ENCODE results near the gene ATG13. TPM values are rescaled to one million over a fixed set of nuclear protein-coding genes. Genes with fewer than 3 reads are reported as not detected.

Gene ATG13
- total RNA-seq, 2 donors from 2014 or later, result 96.4 to 130 TPM

DNA sequence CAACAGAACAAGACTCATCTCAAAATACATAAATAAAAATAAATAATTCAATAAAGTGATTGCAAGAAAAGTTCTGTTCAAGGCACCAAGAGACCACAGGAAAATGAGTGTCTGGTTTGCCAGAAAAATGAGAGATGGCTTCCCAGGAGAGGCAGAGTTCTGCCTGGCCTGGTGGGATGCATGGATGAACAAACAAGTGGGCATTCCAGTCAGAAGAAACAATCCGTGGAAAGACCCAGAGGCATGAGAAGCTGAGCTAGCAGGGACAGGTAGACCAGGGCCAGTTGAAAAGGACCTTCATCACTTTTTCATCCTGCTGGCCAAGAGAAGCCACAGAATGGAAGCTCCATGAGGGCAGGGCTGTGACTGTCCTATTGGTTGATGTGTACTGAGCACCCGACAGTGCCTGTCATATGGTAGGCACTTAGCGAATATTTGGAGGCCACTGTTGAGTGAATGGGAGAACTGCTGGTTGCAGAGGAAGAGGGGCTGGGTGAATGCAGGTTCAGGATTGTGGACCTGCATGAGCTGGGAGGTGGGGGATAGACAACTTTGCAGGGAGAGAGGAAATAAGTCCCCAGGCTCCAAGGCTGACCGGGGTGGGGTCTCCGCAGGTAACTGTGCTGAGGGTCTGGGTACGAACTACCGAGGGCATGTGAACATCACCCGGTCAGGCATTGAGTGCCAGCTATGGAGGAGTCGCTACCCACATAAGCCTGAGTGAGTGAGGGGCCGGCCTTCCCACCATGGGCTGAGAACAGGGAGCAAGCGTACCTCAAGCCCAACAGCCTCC lies 105.4 kb downstream of the ATG13 start:
- no peak for DNase-seq
- H3K4me3 Mint-ChIP-seq, result no peak overlapping the region

DNA sequence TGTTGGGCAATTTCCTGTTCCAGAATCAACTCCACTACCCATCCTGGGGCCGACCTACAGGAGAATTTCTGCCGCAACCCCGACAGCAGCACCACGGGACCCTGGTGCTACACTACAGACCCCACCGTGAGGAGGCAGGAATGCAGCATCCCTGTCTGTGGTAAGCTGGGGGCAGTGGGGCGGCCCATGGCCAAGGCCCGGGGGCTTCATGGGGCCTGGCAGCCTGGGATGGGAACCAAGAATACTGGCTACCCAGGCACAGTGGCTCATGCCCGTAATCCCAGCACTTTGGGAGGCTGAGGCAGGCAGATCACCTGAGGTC lies 106.0 kb downstream of the ATG13 start:
- no peak for DNase-seq
- Mint-ChIP-seq H3K27ac (no peak overlapping the region), H3K27me3 (ENCODE audit: insufficient read depth) (no peaks in the 10 kb centered on the region), H3K4me1 (peaks cover 12% of the 10 kb centered on the region), H3K4me3 (no peak overlapping the region), H3K36me3 (ENCODE audit: low read depth) (no peaks in the 10 kb centered on the region), H3K9me3 (no peaks in the 10 kb centered on the region)
- no peak overlapping the region for H3K4me3 ChIP-seq (ENCODE audit: low read length)
- no peak overlapping the region for H3K27ac ChIP-seq (ENCODE audit: low read depth, low read length)
- H3K9me3 ChIP-seq (ENCODE audit: control insufficient read depth, low read length), result no peaks in the 10 kb centered on the region
- H3K36me3 ChIP-seq (ENCODE audit: control insufficient read depth, insufficient read depth, low read length), result no peaks in the 10 kb centered on the region
- H3K27me3 ChIP-seq (ENCODE audit: control insufficient read depth, insufficient read depth, low read length, poor library complexity, severe bottlenecking), result no peaks in the 10 kb centered on the region
- H3K4me1 ChIP-seq (ENCODE audit: control insufficient read depth, insufficient read depth, low read length), result no peaks in the 10 kb centered on the region
- no peak overlapping the region for H3K9ac ChIP-seq (ENCODE audit: extremely low read depth, low read length, poor library complexity, severe bottlenecking)
- WGBS, 2 experiments (ENCODE audit: insufficient coverage in 1 of 2, insufficient read length in 1 of 2), result 83 to 100% methylated on average over 3 to 8 of the region's 8 CpGs
- TF ChIP-seq, protein P1, sequence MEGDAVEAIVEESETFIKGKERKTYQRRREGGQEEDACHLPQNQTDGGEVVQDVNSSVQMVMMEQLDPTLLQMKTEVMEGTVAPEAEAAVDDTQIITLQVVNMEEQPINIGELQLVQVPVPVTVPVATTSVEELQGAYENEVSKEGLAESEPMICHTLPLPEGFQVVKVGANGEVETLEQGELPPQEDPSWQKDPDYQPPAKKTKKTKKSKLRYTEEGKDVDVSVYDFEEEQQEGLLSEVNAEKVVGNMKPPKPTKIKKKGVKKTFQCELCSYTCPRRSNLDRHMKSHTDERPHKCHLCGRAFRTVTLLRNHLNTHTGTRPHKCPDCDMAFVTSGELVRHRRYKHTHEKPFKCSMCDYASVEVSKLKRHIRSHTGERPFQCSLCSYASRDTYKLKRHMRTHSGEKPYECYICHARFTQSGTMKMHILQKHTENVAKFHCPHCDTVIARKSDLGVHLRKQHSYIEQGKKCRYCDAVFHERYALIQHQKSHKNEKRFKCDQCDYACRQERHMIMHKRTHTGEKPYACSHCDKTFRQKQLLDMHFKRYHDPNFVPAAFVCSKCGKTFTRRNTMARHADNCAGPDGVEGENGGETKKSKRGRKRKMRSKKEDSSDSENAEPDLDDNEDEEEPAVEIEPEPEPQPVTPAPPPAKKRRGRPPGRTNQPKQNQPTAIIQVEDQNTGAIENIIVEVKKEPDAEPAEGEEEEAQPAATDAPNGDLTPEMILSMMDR (conservative IDR thresholded peaks at IDR 0.05), result no peak

More for the DNA sequence above, 105.4 kb downstream of the ATG13 start:
- no peaks in the 10 kb centered on the region for H3K36me3 Mint-ChIP-seq (ENCODE audit: low read depth)
- Histone ChIP-seq H3K27me3 (ENCODE audit: control insufficient read depth, insufficient read depth, low read length, poor library complexity, severe bottlenecking) (no peaks in the 10 kb centered on the region), H3K9ac (ENCODE audit: extremely low read depth, low read length, poor library complexity, severe bottlenecking) (no peak overlapping the region), H3K4me1 (ENCODE audit: control insufficient read depth, insufficient read depth, low read length) (no peaks in the 10 kb centered on the region), H3K27ac (ENCODE audit: low read depth, low read length) (no peak overlapping the region), H3K4me3 (ENCODE audit: low read length) (no peak overlapping the region), H3K36me3 (ENCODE audit: control insufficient read depth, insufficient read depth, low read length) (no peaks in the 10 kb centered on the region), H3K9me3 (ENCODE audit: control insufficient read depth, low read length) (no peaks in the 10 kb centered on the region)
- WGBS, 2 experiments (ENCODE audit: insufficient coverage in 1 of 2, insufficient read length in 1 of 2), result 91 to 93% methylated on average over 11 of the region's 11 CpGs
- no peaks in the 10 kb centered on the region for H3K9me3 Mint-ChIP-seq
- H3K27me3 Mint-ChIP-seq (ENCODE audit: insufficient read depth), result no peaks in the 10 kb centered on the region
- peaks cover 15% of the 10 kb centered on the region for H3K4me1 Mint-ChIP-seq
- H3K27ac Mint-ChIP-seq, result no peak overlapping the region
- TF ChIP-seq, protein P1 (conservative IDR thresholded peaks at IDR 0.05), result no peak

DNA sequence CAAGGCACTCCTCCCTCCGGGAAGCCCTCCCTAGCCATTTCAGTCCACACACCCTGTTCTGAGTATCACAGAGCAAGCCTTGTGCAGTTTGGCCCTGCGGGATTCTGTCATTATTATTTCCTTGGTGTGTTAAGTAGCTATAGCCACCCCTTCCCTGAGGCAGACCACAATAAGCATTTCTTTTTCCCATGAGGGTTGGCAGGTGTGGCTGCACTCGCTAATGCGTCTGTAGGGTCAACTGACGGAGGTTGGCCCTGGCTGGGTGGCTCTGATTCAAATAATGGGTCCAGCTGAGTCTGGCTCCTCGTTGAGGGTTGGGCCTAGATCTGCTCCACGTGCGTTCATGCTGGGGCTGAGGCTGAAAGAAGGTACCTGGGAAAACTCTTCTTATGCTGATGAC lies 106.7 kb downstream of the ATG13 start:
- no peaks in the 10 kb centered on the region for H3K36me3 ChIP-seq (ENCODE audit: control insufficient read depth, insufficient read depth, low read length)
- H3K27me3 ChIP-seq (ENCODE audit: control insufficient read depth, insufficient read depth, low read length, poor library complexity, severe bottlenecking), result no peaks in the 10 kb centered on the region
- Mint-ChIP-seq H3K27ac (peak overlapping the region; percentile 36), H3K4me1 (peaks cover 7% of the 10 kb centered on the region), H3K9me3 (no peaks in the 10 kb centered on the region), H3K36me3 (ENCODE audit: low read depth) (no peaks in the 10 kb centered on the region), H3K4me3 (no peak overlapping the region), H3K27me3 (ENCODE audit: insufficient read depth) (no peaks in the 10 kb centered on the region)
- H3K27ac ChIP-seq (ENCODE audit: low read depth, low read length), result peak overlapping the region; percentile 44
- H3K4me3 ChIP-seq (ENCODE audit: low read length), result no peak overlapping the region
- no peak for DNase-seq
- no peak overlapping the region for H3K9ac ChIP-seq (ENCODE audit: extremely low read depth, low read length, poor library complexity, severe bottlenecking)
- TF ChIP-seq, protein P1 (conservative IDR thresholded peaks at IDR 0.05), result no peak
- 77 to 80% methylated on average over 4 to 8 of the region's 8 CpGs for WGBS, 2 experiments (ENCODE audit: insufficient coverage in 1 of 2, insufficient read length in 1 of 2)
- no peaks in the 10 kb centered on the region for H3K9me3 ChIP-seq (ENCODE audit: control insufficient read depth, low read length)
- H3K4me1 ChIP-seq (ENCODE audit: control insufficient read depth, insufficient read depth, low read length), result no peaks in the 10 kb centered on the region

Other genes starting within 250 kb of the ATG13 start
- 1,000 to 10,000 TPM in 1 of 2 donors, 100 to 1,000 TPM in 1; 644 to 1,502 TPM for gene MDK, start 235.9 kb upstream of the ATG13 start, total RNA-seq
- under 1 TPM in 1 of 2 donors, not detected in 1; 0.46 TPM for gene CHRM4, start 225.8 kb upstream of the ATG13 start, total RNA-seq
- gene AMBRA1, start 23.5 kb upstream of the ATG13 start, total RNA-seq, result 10 to 100 TPM; 54.5 to 67.8 TPM
- 1 to 10 TPM; 7.5 to 8.4 TPM for gene HARBI1, start 326 bp upstream of the ATG13 start, total RNA-seq
- gene ARHGAP1, start 83.1 kb downstream of the ATG13 start, total RNA-seq, result 10 to 100 TPM; 53.4 to 56.6 TPM
- gene ZNF408, start 83.5 kb downstream of the ATG13 start, total RNA-seq, result 10 to 100 TPM; 13.2 to 18.9 TPM
- gene F2, start 101.7 kb downstream of the ATG13 start, total RNA-seq, result 1 to 10 TPM in 1 of 2 donors, under 1 TPM in 1; 0.89 to 1.5 TPM
- gene CKAP5, start 228.7 kb downstream of the ATG13 start, total RNA-seq, result 100 to 1,000 TPM; 162 to 211 TPM

Measured in endodermal cell (in vitro differentiated cells).